Germinal center (tissue), 1 donor: ENCODE data around the gene RAB3GAP1.
"Not testable (repeated sequence)": the region's sequence is repeated elsewhere in the genome, so short reads cannot be mapped to it uniquely, and the experiment has no call there.

Source experiments
- DNase-seq: peaks from one replicate; pipeline ENCODE4 v3.0.0; 2012; ENCODE audit warnings: mixed read lengths, low spot score

The RAB3GAP1 gene

DNA sequence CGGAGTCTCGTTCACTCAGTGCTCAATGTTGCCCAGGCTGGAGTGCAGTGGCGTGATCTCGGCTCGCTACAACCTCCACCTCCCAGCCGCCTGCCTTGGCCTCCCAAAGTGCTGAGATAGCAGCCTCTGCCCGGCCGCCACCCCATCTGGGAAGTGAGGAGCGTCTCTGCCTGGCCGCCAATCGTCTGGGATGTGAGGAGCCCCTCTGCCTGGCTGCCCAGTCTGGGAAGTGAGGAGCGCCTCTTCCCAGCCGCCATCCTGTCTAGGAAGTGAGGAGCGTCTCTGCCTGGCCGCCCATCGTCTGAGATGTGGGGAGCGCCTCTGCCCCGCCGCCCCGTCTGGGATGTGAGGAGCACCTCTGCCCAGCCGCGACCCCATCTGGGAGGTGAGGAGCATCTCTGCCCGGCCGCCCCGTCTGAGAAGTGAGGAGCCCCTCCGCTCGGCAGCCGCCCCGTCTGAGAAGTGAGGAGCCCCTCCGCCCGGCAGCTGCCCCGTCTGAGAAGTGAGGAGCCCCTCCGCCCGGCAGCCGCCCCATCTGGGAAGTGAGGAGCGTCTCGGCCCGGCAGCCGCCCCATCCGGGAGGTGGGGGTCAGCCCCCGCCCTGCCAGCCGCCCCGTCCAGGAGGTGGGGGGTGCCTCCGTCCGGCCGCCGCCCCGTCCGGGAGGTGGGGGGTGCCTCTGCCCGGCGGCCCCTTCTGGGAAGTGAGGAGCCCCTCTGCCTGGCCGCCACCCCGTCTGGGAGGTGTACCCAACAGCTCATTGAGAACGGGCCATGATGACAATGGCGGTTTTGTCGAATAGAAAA is 53.6 kb downstream of the RAB3GAP1 start:
- DNase-seq, result not testable (repeated sequence)

DNA sequence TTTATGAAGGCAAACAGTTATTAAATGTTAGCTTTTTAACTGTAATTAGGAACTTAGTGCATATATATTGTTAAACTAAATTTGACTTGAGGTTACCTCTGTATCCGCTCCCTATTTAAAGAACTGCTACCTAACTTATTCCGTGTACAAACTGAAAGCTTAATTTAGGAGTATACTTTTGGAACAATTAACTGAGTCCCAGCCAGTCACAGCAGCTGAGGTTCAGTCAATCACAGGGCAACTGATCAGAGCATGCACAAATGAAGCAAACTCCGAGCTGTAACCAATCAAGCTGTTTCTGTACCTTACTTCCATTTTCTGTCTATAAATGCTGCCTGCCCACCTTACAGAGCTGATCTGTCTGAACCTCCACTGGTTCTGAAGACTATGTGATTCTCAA is 61.2 kb downstream of the RAB3GAP1 start:
- DNase-seq, result no peak

DNA sequence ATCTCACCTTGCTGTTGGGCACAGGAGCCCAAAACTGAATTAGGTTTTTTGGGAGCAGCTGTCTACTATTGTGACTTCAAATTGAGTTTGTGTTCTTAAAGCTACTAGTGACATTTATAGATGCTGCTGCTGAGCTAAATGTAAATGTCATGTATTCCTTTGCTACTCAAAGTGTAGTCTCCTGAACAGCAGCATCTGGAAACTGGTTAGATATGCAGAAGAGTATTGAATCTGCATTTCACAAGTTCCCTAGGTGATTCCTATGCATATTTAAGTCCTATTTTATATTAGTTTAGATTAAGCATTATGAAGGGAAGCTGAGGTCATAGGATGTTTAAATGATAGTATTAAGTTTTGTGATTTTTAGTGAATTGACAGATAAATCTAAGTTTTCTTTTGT is 67.5 kb downstream of the RAB3GAP1 start:
- no peak for DNase-seq

DNA sequence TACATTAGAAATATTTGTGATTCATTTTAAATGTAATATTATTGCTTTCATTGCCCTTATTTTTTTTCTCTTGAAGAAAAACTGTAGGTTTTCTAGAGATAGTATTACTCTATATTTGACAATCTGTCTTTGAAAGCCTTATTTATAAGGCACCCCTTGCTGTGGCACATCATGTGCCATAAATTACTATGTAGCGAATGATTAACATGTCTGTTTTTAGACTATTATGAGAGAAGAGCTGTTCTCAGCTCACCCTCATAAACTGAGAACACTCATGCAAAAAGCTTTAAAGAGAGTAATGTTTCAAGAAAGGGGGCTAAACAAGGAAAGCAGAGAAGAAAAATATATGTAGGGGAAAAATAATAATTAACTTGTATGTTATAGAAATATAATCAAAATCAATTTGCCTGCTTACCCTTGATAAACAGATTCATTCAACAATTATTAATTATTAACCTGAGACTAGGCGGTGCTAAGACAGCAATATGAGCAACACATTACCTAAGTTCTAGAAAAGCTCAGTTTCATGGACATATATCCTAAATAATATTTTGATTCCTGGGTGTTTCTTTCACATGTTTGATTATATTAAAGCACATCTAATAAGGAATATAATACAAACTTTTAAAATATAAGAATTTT is 69.0 kb downstream of the RAB3GAP1 start:
- DNase-seq, result no peak

DNA sequence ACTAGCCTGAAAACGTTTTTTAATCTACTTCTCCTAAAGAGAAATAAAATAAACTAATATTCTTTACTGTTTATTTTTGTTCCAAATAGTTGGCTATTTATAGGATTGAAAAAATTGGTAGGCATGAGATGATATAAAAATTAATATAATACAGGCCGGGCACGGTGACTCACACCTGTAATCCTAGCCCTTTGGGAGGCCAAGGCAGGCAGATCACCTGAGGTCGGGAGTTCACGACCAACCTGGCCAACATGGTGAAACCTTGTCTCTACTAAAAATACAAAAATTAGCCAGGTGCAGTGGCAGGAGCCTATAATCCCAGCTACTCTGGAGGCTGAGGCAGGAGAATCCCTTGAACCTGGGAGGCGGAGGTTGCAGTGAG is 69.6 kb downstream of the RAB3GAP1 start:
- not testable (repeated sequence) for DNase-seq

DNA sequence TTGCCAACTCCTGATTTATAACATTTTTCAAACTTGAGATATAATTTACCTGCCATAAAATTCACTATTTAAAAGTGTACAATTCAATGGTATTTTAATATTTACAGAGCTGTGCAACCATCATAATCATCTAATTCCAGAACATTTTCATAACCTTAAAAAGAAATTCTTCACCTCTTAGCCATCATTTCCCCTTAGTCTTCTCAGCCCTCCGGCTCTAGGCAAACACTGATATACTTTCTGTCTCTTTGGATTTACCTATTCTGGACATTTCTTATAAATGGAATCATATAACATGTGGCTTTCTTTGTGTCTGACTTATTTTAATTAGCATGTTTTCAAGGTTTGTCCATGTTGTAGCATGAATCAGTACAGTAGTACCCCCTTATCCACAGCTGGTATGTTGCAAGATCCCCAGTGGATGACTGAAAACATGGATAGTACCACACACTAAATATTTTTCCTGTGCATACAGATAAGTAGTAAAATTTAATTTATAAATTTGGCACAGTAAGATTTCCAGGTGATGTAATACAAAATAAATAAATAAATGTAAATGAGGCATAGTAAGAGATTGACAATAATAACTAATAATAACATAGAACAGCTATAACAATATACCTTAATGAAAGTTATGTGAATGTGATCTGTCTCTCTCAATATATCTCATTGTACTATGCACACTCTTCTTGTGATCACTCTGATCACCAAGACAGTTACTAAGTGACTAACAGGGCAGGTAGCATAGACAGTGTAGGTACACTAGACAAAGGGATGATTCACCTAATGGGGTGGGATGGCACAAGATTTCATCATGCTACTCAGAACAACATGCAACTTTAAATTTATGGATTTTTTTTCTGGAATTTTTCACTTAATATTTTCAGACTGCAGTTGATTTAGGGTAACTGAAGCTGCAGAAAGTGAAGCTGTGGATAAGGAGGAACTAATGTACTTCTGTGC is 73.1 kb downstream of the RAB3GAP1 start:
- no peak for DNase-seq

DNA sequence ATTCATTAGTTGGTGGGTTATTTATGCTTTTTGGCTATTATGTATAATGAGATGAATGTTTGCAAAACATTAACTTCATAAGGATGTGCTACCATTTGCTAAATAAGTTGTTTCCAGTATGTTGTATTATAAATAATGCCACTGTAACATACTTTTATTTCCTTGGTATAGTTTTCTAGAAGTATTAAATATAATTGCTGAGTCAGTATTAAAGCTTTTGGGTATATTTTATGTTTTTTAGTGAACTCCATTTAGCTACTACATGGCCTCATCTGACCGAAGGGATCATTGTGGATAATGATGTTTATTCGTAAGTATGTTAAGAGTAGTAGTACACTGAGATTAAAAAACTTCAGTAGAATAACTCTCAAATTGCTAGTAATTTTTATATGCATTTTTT is 73.8 kb downstream of the RAB3GAP1 start:
- no peak for DNase-seq

DNA sequence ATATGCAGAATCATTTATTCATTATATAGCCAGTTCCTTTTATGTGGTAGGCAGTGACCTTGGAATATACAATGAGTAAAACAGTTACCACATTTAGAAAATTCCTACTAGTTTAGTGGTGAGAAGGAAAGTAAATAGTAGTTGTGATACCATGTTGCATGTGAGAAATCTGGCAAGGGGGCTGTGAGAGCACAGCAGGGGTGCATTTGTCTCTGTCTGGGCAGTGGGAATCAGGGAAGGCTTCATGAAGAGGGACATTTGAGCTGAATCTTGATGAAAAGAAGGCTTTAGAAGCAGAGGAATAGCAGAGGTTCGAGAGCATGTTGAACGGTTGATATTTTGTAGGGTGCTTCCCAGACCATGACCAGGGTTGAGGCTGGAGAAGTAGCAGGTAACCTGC is 78.7 kb downstream of the RAB3GAP1 start:
- no peak for DNase-seq

DNA sequence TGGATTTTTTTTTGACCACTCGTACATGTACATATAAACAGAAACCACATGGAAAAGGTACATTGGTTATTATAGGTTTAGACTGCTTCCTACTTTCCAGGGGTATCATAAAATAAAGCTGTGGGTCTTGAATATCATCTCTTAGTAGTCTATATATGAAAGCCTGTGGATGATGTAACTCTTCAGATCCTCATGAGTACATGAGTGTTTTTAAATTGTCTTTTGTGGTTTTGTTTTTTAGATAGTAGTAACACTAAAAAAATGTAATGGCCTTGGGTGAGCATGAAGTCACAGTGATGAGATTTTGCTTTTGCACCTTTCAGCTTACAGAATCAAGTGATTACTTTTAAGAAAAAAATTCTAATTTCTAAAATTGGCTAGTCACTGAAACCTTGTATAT is 80.2 kb downstream of the RAB3GAP1 start:
- no peak for DNase-seq

DNA sequence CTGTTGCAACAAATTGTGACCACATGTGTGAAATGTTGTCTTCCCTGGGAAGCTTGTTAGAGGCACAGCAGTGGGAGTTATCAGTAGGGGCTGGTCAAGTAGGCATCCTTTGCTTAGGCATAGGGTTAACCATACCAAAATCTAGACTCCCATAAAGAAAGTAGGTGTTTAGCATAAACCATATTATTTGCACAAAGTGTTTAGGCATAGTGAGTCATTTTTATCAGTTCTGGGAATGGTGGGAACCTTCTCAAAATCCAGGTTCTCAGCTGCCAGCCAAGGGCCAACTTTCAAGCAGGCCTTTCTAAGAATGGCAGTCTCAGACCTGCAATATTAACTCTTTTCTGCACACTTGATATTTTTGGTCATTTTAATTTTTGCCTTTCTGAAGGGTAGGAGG is 88.5 kb downstream of the RAB3GAP1 start:
- no peak for DNase-seq

DNA sequence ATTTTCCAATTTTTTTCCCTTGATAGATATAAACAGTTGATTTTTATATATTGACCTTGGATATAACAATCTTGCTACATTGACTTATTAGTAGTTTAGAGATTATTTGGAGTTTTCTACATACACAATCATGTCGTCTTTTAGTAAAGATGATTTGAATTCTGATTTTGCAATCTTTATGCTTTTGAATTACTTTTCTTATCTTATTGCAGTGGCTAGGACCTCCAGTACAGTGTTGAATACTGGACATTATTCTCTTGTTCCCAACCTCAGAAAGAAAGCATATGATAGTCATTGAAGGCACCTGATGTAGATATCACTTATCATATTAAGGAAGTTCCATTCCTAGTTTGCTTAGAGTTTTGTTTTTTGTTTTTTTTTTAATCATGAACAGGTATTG is 90.2 kb downstream of the RAB3GAP1 start:
- DNase-seq, result no peak

DNA sequence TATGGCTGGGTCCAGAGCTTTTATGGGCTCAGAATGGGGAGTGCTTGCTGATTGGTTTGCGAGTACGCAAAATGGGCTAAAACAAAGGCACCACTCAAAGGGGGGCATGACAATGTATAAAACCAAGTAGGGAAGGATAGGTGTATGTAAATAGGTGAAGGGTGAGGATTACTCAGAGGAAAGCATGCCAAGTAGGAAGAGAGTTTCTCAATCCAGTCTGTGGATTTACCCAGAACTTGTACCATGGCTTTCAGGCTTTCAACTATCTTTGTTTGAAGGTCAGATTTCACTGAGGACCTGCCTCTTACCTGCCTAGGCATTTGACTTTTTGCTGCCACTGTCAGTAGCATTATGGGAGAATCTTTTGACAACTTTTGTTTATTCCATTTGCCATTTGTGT is 92.3 kb downstream of the RAB3GAP1 start:
- no peak for DNase-seq

DNA sequence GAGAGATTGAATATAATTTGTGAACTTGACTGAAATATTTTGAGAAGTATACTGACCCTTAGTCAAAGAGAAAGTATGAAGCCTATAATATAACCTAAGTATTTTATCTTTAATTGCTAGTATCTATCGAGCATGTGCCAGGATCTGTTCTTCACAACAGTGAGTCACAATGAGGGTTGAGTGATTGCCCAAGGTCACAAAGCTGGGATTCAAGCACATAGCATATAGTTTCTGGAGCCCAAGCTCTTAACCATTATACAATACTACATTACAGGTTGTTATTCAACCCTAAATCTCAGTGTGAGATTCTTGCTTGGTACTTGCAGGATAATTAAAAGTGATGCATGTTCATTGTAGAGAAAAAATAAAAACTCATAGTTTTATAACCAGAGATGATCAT is 97.2 kb downstream of the RAB3GAP1 start:
- no peak for DNase-seq

DNA sequence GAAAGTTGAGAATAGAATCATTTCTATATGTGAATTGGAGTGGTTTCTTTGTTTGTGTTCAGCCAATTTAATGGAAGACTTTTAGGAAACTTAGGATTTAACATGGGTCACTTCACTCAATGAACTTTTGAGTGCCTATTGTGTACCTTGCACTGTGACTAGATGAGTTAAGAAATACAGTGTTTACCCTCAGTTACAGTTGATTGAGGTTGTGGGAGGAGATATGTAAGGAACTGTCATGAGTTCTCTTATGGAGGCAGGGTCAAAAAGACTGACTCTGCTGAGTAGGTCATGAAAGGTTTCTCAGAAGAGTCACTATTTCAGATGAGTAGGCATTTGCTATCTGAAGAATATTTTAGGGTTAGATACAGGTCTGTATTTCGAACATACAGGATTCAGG is 98.6 kb downstream of the RAB3GAP1 start:
- DNase-seq, result no peak

DNA sequence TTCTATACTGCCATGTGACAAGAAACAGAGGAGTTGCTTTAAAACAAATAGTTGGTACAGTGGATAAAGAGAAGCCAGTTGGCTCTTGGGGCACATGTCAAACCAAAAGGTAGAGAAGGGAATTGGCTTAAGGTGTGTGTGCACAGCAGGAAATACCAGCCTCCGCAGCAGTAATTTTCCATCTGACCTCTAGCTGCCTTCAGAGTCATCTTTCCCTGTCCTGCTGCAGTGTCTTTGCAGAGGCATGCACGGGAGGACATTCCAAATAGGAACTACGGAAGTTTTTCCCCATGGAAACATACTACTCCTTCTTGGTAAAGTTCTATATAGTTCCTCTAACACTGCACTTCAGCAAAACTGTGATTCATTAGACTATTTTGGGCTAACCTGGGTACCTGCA is 99.5 kb downstream of the RAB3GAP1 start:
- DNase-seq, result no peak

DNA sequence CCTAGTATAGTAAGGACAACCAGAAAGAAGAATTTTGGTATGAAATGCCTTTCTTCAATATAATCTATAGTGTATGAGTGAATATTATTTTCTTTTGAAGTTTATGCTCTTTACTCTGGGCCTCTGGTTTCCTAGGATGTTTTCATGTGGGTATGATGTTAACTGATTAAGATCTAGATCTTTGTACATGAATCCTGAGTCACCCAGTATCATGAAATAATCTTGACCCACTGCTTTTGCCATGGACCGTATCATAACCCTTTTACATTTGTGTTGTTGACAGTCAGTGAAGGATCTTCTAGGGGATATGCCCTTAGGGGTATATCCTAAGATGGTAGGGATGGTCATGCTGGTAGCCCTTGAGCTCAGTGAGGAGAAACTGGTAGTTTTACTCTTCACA is 100.3 kb downstream of the RAB3GAP1 start:
- DNase-seq, result no peak

DNA sequence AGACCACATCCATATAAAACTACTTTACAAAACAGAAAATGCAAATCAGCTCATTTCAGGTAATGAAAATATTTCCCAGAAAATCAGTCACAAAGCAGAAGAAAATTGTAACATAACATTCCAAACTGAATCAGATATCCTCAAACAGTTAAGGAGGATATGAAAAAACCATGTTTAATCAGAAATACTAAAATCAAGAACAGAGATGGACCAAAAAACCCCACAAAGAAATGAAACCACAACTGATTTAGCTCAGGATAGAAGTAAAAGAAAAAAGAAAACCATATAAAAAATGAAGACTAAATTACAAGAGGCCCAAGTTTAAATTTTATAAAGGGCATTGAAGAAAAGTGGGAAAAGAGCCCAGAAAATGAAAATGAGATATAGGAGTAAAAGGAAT is 102.9 kb downstream of the RAB3GAP1 start:
- DNase-seq, result no peak

DNA sequence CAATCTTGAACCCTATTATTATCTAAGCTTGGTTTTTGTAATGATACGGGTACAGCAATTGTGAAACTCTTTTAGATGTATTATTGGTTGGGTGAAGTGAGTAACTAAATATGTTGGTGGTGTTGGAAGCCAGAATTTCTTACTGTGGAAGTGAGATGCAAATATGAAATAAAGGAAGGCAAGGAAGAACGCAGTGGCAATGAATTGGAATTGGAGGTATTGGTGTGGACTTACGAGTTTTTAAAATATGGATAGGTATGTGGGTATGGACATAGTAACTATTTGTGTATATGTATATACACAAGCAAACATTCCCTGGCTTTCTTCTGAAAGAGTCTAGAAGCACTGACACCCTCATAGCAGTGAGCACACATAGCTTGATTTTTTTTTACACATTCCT is 105.8 kb downstream of the RAB3GAP1 start:
- DNase-seq, result no peak

DNA sequence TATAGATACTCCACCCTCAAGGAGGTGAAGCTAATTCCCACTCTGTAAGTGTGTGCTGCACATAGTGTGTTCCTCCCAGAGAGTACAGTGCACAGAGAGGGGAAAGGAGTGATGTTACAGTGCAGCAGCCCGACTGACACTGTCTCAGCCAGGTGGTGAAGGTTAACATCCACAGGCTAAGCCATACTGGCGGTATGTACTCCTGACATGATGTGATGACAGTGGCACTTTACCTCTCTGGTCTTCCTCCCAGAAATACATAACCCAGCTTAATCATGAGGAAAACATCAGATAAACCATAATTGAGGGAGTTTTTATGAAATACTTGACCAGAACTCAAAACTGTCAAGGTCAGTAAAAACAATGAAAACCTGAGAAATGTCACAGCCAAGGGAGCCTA is 107.1 kb downstream of the RAB3GAP1 start:
- DNase-seq, result no peak

DNA sequence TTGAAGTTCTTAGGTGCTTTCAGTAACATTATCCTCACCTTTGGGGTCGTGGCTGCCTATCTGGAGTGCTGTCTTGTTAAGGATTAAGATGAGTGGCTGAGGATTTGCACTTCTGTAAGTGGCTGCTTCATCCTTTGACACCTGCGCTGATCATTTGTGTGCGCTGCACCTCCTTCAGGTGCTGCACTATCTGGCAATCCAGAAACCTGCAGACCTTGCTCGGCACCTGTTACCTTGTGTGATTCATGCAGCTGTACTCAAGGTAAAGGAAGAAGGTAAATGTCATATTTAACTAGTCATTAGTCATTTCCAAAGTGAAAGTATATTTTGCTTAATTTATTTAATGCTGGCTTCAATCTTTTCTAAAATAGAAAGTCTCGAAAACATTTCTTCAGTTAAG is 110.3 kb downstream of the RAB3GAP1 start:
- DNase-seq, result no peak

DNA sequence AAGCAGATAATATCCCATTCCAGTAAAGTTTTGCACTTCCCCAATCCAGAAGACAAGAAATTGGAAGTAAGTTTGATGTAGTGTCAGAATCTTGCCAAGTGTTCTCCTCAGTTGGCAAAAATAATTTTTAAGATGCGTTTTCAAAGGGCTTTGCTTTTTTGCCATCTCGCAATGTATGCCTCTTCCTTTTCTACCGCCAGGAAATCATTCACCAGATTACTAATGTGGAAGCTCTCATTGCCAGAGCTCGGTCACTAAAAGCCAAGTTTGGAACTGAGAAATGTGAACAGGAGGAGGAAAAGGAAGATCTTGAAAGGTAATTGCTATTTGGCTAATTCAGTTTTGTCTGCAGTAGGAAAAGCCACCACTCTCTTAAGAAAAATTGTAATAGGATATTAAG is 110.7 kb downstream of the RAB3GAP1 start:
- DNase-seq, result no peak

DNA sequence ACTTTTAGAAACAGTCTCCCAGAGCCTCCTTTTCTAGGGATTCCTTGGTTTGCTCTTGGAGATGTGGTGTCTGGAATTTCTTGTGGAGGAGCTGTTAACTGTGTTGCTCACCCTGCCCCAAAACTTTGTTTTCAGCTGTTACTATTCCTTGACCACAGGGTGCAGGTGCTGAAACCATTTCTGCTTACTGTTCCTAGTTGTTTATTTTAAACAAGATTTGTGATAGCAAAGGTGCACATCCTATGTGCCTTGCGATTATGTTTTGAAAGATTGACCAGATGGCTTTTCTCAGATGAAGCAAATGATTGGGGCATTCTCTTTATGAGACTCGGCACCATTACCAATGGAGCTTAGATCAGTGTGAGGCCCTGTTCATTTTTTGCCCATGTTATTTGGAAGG is 111.2 kb downstream of the RAB3GAP1 start:
- no peak for DNase-seq

DNA sequence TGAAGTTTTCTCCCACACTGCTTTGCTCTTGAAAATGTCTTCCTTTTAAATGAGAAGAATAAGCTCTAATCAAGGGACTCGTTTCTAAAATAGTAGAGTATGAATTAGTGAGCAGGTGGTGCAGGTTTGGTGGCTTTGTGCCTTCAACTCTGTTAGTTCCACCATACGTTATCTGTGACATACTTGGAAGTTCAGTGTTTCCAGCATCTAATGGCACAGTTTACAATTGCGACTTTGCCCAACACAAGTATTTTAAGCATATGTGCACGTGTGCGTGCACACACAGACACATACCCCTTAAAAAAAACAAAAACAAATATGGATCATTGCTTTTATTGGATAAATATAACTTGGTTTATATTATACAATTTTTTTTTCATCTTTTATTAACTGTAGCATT is 111.8 kb downstream of the RAB3GAP1 start:
- DNase-seq, result no peak
